Esophagus squamous epithelium (tissue), 4 donors: ENCODE results near the gene AAGAB.

Source experiments
- CTCF ChIP-seq, 6 experiments: fragments of 450-650 bp in 4 of 6; fragments of 200-600 bp in 2 of 6; sonication (generic) in 2 of 6; IDR thresholded peaks; one replicate each; pipeline ENCODE4 v1.5.1; 2016 to 2019; ENCODE audit warnings: antibody characterized with exemption in 6 of 6, mild to moderate bottlenecking in 4 of 6, moderate library complexity in 4 of 6
- POLR2A ChIP-seq, 4 donors: fragments of 450-650 bp; IDR thresholded peaks; one replicate each; pipeline ENCODE4 v1.6.1; 2017; ENCODE audit warnings: antibody characterized with exemption in 4 of 4, mild to moderate bottlenecking in 4 of 4, moderate library complexity in 3 of 4

DNA sequence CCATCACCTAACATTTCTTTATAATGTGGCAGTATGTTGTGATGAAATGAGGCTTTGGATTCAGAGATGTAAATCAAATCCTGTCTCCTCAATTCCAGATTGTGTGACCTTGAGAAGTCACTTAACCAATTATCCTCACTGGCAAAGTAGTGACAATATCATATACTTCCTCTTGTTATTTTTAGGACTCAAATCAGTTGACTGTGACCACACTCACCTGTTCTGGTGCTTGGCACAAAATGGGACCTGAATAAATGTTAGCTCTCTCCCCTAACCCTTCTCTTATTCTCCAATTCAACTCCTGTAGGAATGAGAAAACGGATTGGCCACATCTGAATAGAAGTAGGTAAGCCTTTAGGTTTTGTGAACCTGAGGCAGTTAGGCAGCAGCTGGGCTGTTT lies 42.2 kb upstream of the AAGAB start:
- TF ChIP-seq CTCF (IDR thresholded peaks at IDR 0.05) (no peak), POLR2A (IDR thresholded peaks at IDR 0.05) (no peak)
